NB4 (cell line): ENCODE measurements around the gene CLCF1.

Experiments used
- CTCF ChIP-seq: IDR thresholded peaks from one replicate; pipeline ENCODE4 v1.5.1; 2012; ENCODE audit warnings: low read depth, low read length
- MAX ChIP-seq: IDR thresholded peaks from 2 replicates; pipeline ENCODE4 v1.6.1; 2011; ENCODE audit warnings: low read depth, low read length
- MYC ChIP-seq: IDR thresholded peaks from 2 replicates; pipeline ENCODE4 v1.6.1; 2011; ENCODE audit warnings: low read depth, low read length
- POLR2A ChIP-seq: IDR thresholded peaks from 2 replicates; pipeline ENCODE4 v1.6.1; 2011; ENCODE audit warnings: mild to moderate bottlenecking; ENCODE audit not compliant: insufficient read length; ENCODE audit errors: extremely low read depth

- TF ChIP-seq POLR2A (no peak), CTCF (no peak), MAX (peak; percentile 39; the same call in 1 of the 2 replicates), MYC (no peak)
Measured at GRCh38 chr11:67370351-67371076, 2.9 kb downstream of the CLCF1 start.
